Endothelial cell of umbilical vein (primary cell): ENCODE measurements around the gene PDCD1. TPM values are rescaled to one million over a fixed set of nuclear protein-coding genes. Genes with fewer than 3 reads are reported as not detected.

Experiments used
- BruUV-seq: library from RNA; stranded (reverse); fragments of 400-500 nt; replicated peaks from 2 replicates; lab custom pipeline; 2021; lab: Mats Ljungman, UMichigan
- CTCF ChIA-PET: fragments of 300-600, 350-600 bp; sonication (Branson Sonifier 250); formaldehyde crosslinking; loops from one replicate; lab custom pipeline; 2021; ENCODE audit warnings: antibody characterized with exemption, inconsistent platforms; lab: Charles Lee
- POLR2A ChIA-PET: fragments of 300-600, 350-600 bp; sonication (Branson Sonifier 250); formaldehyde crosslinking; loops from one replicate; lab custom pipeline; 2021; ENCODE audit warnings: antibody characterized with exemption, inconsistent platforms; lab: Charles Lee
- DNase-seq: peaks from one replicate; pipeline ENCODE4 v3.0.0-alpha.2; 2011; ENCODE audit warnings: low read depth, low spot score
- FAIRE-seq: peaks from 2 replicates; lab custom pipeline; 2011; peaks lifted over from hg19 to GRCh38; lab: Jason Lieb, UNC
- H2AFZ ChIP-seq: 2 replicates; pipeline ENCODE4 v1.6.0; 2012; ENCODE audit warnings: low read depth, low read length, control low read depth, inconsistent platforms
- H3K27ac ChIP-seq: 2 replicates; pipeline ENCODE4 v1.5.1; 2011; ENCODE audit warnings: low read depth, mild to moderate bottlenecking, control low read depth, low read length, moderate library complexity; ENCODE audit not compliant: insufficient read depth
- H3K27me3 ChIP-seq, 2 experiments: 2 replicates each; pipeline versions ENCODE4 v1.6.0 to v1.6.1; 2011; ENCODE audit warnings: low read length in 2 of 2, mixed read lengths in 1 of 2; ENCODE audit not compliant: control insufficient read depth in 2 of 2, insufficient read depth in 2 of 2
- H3K36me3 ChIP-seq, 2 experiments: 2 replicates in 1 of 2; 3 replicates in 1 of 2; pipeline ENCODE4 v1.5.1; 2011; ENCODE audit warnings: low read length in 2 of 2, mild to moderate bottlenecking in 1 of 2, moderate library complexity in 1 of 2; ENCODE audit not compliant: control insufficient read depth in 2 of 2, insufficient read depth in 2 of 2; ENCODE audit errors: extremely low read depth in 1 of 2
- H3K4me1 ChIP-seq: 3 replicates; pipeline ENCODE4 v1.5.1; 2011; ENCODE audit warnings: mild to moderate bottlenecking, low read length; ENCODE audit not compliant: control insufficient read depth, insufficient read depth; ENCODE audit errors: extremely low read depth
- H3K4me2 ChIP-seq: 2 replicates; pipeline ENCODE4 v1.6.1; 2011; ENCODE audit warnings: low read length, control low read depth, mixed read lengths; ENCODE audit not compliant: insufficient read depth
- H3K4me3 ChIP-seq, 3 experiments: fragments of 200-600 bp in 1 of 3; sonication (generic), shearing (Covaris generic) in 1 of 3; replicated peaks in 1 of 3; 2 replicates each; pipeline ENCODE4 v1.5.1; 2011 to 2016; ENCODE audit warnings: control low read depth in 3 of 3, low read length in 3 of 3, mild to moderate bottlenecking in 2 of 3, inconsistent platforms in 1 of 3, low read depth in 1 of 3, moderate library complexity in 1 of 3; ENCODE audit not compliant: insufficient read depth in 1 of 3
- H3K79me2 ChIP-seq: 2 replicates; pipeline ENCODE4 v1.6.0; 2012; ENCODE audit warnings: low read length, inconsistent platforms; ENCODE audit not compliant: control insufficient read depth, insufficient read depth
- H3K9ac ChIP-seq: replicated peaks from 2 replicates; pipeline ENCODE3; 2011; ENCODE audit warnings: low read length, control low read depth; ENCODE audit not compliant: insufficient read depth; ENCODE audit errors: extremely low read depth
- H3K9me1 ChIP-seq: replicated peaks from 3 replicates; pipeline ENCODE4 v1.6.0; 2011; ENCODE audit warnings: mild to moderate bottlenecking, low read length; ENCODE audit not compliant: control insufficient read depth, insufficient read depth; ENCODE audit errors: extremely low read depth
- H3K9me3 ChIP-seq: replicated peaks from 2 replicates; pipeline ENCODE4 v1.5.1; 2012; ENCODE audit warnings: low read length, inconsistent platforms; ENCODE audit not compliant: control insufficient read depth, insufficient read depth
- H4K20me1 ChIP-seq: replicated peaks from 2 replicates; pipeline ENCODE3; 2011; ENCODE audit warnings: mild to moderate bottlenecking, low read length; ENCODE audit not compliant: control insufficient read depth, insufficient read depth; ENCODE audit errors: extremely low read depth
- CTCF ChIP-seq, 2 donors: IDR thresholded peaks; 1 replicate in 1 of 2; 2 replicates in 1 of 2; pipeline ENCODE4 v1.5.1; 2011; ENCODE audit warnings: low read length in 2 of 2, mild to moderate bottlenecking in 2 of 2, moderate library complexity in 2 of 2, control low read depth in 1 of 2, inconsistent platforms in 1 of 2, low read depth in 1 of 2; ENCODE audit not compliant: insufficient read depth in 1 of 2; ENCODE audit errors: extremely low read depth in 1 of 2
- EZH2 ChIP-seq: IDR thresholded peaks from 2 replicates; pipeline ENCODE4 v1.6.1; 2012; ENCODE audit warnings: borderline replicate concordance, low read depth, mild to moderate bottlenecking, moderate library complexity, low read length, inconsistent platforms; ENCODE audit not compliant: severe bottlenecking
- FOS ChIP-seq: IDR thresholded peaks from 2 replicates; pipeline ENCODE4 v1.6.1; 2011; ENCODE audit warnings: mild to moderate bottlenecking, low read length, moderate library complexity, borderline replicate concordance; ENCODE audit not compliant: insufficient read depth
- GATA2 ChIP-seq: IDR thresholded peaks from 2 replicates; pipeline ENCODE4 v1.7.0; 2011; ENCODE audit warnings: low read depth, mild to moderate bottlenecking, moderate library complexity, mixed read lengths, low read length; ENCODE audit not compliant: insufficient read length, insufficient read depth
- JUN ChIP-seq: IDR thresholded peaks from 2 replicates; pipeline ENCODE4 v1.6.1; 2011; ENCODE audit warnings: borderline replicate concordance, low read depth; ENCODE audit not compliant: insufficient read length, insufficient read depth
- MAX ChIP-seq: IDR thresholded peaks from 2 replicates; pipeline ENCODE4 v1.6.1; 2011; ENCODE audit not compliant: insufficient read depth, insufficient read length
- MYC ChIP-seq: IDR thresholded peaks from one replicate; pipeline ENCODE4 v1.6.1; 2011; ENCODE audit warnings: mild to moderate bottlenecking, low read depth, low read length
- POLR2A ChIP-seq: IDR thresholded peaks from 2 replicates; pipeline ENCODE4 v1.6.1; 2012; ENCODE audit warnings: low read depth, mild to moderate bottlenecking, control low read depth, low read length
- POLR2AphosphoS5 ChIP-seq: IDR thresholded peaks from 2 replicates; pipeline ENCODE4 v1.6.1; 2012; ENCODE audit warnings: low read depth, mild to moderate bottlenecking, control low read depth, low read length, moderate library complexity; ENCODE audit not compliant: insufficient read depth
- dilution Hi-C: fragments of 300-500 bp; cut with MboI; formaldehyde crosslinking; loops from one replicate; pipeline ENCODE4 v1.15.0; 2019; ENCODE audit warnings: low sequenced_read_pairs; ENCODE audit not compliant: extremely low pct_ligation_motif_present
- intact Hi-C: fragments of 100-400 bp; cut with micrococcal nuclease; formaldehyde crosslinking; loops from one replicate; pipeline ENCODE4 v1.10.0; 2022
- polyA plus RNA-seq, 4 experiments: library from polyadenylated mRNA; depleted of rRNA in 3 of 4; stranded (reverse) in 3 of 4; unstranded in 1 of 4; fragments of >200 nt; gene quantifications; 2 replicates each; pipeline versions ENCODE4 v1.2.1 to v1.2.3, GENCODE V29; 2011 to 2012; ENCODE audit warnings: missing spikeins in 1 of 4
- total RNA-seq: library from RNA; stranded (reverse); gene quantifications from 2 replicates; pipeline ENCODE4 v1.2.3, GENCODE V29; 2021

Gene PDCD1
- total and polyA plus RNA-seq, 2 donors (not counting 3 experiments of a cell fraction or from before 2014, with no cell fraction given), result not detected

DNA sequence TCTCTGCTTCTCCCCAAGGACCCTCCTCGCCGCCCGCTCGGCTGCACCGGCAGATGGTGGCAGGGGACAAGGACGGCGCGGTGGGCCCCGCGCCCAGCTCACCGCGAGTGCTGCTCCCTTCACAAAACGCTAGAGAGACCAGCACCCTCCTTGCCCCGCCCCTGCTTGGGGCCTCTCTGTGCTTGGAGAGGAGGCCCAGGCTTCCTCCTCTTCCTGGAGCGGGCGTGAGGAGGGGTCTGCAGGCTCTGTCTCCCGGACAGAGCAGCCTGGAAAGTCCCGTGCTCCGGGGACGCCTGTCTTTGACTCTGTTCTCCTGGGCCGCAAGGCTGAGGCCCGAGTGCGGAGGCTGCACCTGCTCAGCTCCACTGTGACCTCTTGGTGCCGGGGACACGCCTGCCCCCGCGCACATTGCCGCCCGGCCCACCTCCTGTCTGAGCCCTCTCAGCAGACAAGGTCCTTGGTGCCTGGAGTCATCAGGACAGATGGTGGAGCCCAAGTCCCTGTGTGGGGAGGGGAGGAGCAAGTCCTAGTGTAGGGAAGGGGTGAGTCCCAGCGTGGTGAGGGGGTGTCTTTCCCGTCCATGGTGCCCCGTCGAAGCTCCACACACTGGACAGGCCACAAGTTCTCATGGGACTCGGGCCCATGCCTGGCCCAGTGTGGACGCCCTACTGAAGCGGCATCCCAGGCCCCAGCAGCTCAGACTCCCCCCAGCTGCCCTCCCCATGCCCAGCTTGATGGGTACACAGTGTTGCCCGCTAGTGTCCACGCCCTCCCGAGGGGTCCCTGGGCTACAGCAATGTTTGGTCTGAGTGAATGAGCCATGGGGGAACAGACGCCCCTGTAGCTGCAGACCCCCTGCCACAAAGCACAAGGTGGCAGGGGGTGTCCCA is 44.7 kb upstream of the PDCD1 start:
- Histone ChIP-seq H3K36me3 (no peaks in the 10 kb centered on the region), H3K4me2 (no peak overlapping the region), H2AFZ (no peak overlapping the region), H3K79me2 (no peaks in the 10 kb centered on the region), H4K20me1 (no peaks in the 10 kb centered on the region), H3K9me3 (no peaks in the 10 kb centered on the region), H3K27me3 (peaks cover 2% of the 10 kb centered on the region in 2 experiments), H3K9ac (no peak overlapping the region), H3K4me1 (no peaks in the 10 kb centered on the region), H3K27ac (no peak overlapping the region), H3K9me1 (no peaks in the 10 kb centered on the region), H3K4me3 (no peak overlapping the region)
- dilution Hi-C loops, result no loop called here
- no peak for TF ChIP-seq MYC
- no peak for FAIRE-seq
- no TSS peak for BruUV-seq
- intact Hi-C loops, result no loop called here
- CTCF ChIA-PET, result no interaction called here
- POLR2A ChIA-PET, result no interaction called here
- no peak for DNase-seq

- no TSS peak for BruUV-seq
- no peak for TF ChIP-seq GATA2
- no peak for TF ChIP-seq MAX
- no peak for TF ChIP-seq CTCF (IDR thresholded peaks at IDR 0.05; ENCODE audit: extremely low read depth in 1 of 2, insufficient read depth in 1 of 2, low read depth in 1 of 2, low read length in 2 of 2)
- no peak for TF ChIP-seq MYC
- no peak for TF ChIP-seq POLR2AphosphoS5
- TF ChIP-seq JUN, result no peak
- TF ChIP-seq FOS, result no peak
- no peak for TF ChIP-seq POLR2A
- TF ChIP-seq EZH2, result no peak
- Histone ChIP-seq H3K4me1 (no peaks in the 10 kb centered on the region), H3K79me2 (no peaks in the 10 kb centered on the region), H3K9me1 (no peaks in the 10 kb centered on the region), H3K9ac (no peak overlapping the region), H3K27ac (no peak overlapping the region), H3K9me3 (no peaks in the 10 kb centered on the region), H3K4me3 (no peak overlapping the region), H3K36me3 (no peaks in the 10 kb centered on the region), H3K4me2 (no peak overlapping the region), H3K27me3 (peaks cover 2% of the 10 kb centered on the region in 2 experiments), H2AFZ (no peak overlapping the region), H4K20me1 (no peaks in the 10 kb centered on the region)
- ChIA-PET POLR2A (no interaction called here), CTCF (no interaction called here)
- no peak for DNase-seq
- dilution Hi-C loops (no loop called here), intact Hi-C loops (no loop called here)
- FAIRE-seq, result no peak
These were observed 43.8 kb upstream of the PDCD1 start for GRCh38 chr2:241902357-241902991.
